Measurements from ENCODE around the gene GDAP2.

Gene GDAP2

GRCh38 chr1:117842408-117843170, 86.8 kb downstream of the GDAP2 start:
- H3K9me3 ChIP-seq (ENCODE audit: control insufficient read depth, insufficient read depth, low read length), result no peaks in the 10 kb centered on the region
- no peaks in the 10 kb centered on the region for H3K4me1 ChIP-seq (ENCODE audit: insufficient read depth, low read length)
- H3K36me3 ChIP-seq (ENCODE audit: insufficient read depth, low read length), result no peaks in the 10 kb centered on the region
- H3K9ac ChIP-seq (ENCODE audit: low read depth, low read length), result no peak overlapping the region

GRCh38 chr1:117841117-117841650, 88.2 kb downstream of the GDAP2 start:
- H3K4me1 ChIP-seq (ENCODE audit: insufficient read depth, low read length), result no peaks in the 10 kb centered on the region
- no peak overlapping the region for H3K9ac ChIP-seq (ENCODE audit: low read depth, low read length)
- H3K9me3 ChIP-seq (ENCODE audit: control insufficient read depth, insufficient read depth, low read length), result no peaks in the 10 kb centered on the region
- no peaks in the 10 kb centered on the region for H3K36me3 ChIP-seq (ENCODE audit: insufficient read depth, low read length)

GRCh38 chr1:117838911-117839310, 90.5 kb downstream of the GDAP2 start:
- H3K9me3 ChIP-seq (ENCODE audit: control insufficient read depth, insufficient read depth, low read length), result no peaks in the 10 kb centered on the region
- H3K4me1 ChIP-seq (ENCODE audit: insufficient read depth, low read length), result no peaks in the 10 kb centered on the region
- H3K9ac ChIP-seq (ENCODE audit: low read depth, low read length), result no peak overlapping the region
- H3K36me3 ChIP-seq (ENCODE audit: insufficient read depth, low read length), result no peaks in the 10 kb centered on the region

GRCh38 chr1:117836069-117836468, 93.4 kb downstream of the GDAP2 start:
- Histone ChIP-seq H3K36me3 (ENCODE audit: insufficient read depth, low read length) (no peaks in the 10 kb centered on the region), H3K4me1 (ENCODE audit: insufficient read depth, low read length) (no peaks in the 10 kb centered on the region), H3K9ac (ENCODE audit: low read depth, low read length) (no peak overlapping the region), H3K9me3 (ENCODE audit: control insufficient read depth, insufficient read depth, low read length) (no peaks in the 10 kb centered on the region)

GRCh38 chr1:117834416-117834815, 95.0 kb downstream of the GDAP2 start:
- Histone ChIP-seq H3K9ac (ENCODE audit: low read depth, low read length) (no peak overlapping the region), H3K9me3 (ENCODE audit: control insufficient read depth, insufficient read depth, low read length) (no peaks in the 10 kb centered on the region), H3K36me3 (ENCODE audit: insufficient read depth, low read length) (no peaks in the 10 kb centered on the region), H3K4me1 (ENCODE audit: insufficient read depth, low read length) (no peaks in the 10 kb centered on the region)

GRCh38 chr1:117832453-117832852, 97.0 kb downstream of the GDAP2 start:
- no peaks in the 10 kb centered on the region for H3K36me3 ChIP-seq (ENCODE audit: insufficient read depth, low read length)
- H3K4me1 ChIP-seq (ENCODE audit: insufficient read depth, low read length), result no peaks in the 10 kb centered on the region
- no peaks in the 10 kb centered on the region for H3K9me3 ChIP-seq (ENCODE audit: control insufficient read depth, insufficient read depth, low read length)
- no peak overlapping the region for H3K9ac ChIP-seq (ENCODE audit: low read depth, low read length)

GRCh38 chr1:117830222-117830621, 99.2 kb downstream of the GDAP2 start:
- H3K36me3 ChIP-seq (ENCODE audit: insufficient read depth, low read length), result no peaks in the 10 kb centered on the region
- H3K4me1 ChIP-seq (ENCODE audit: insufficient read depth, low read length), result no peaks in the 10 kb centered on the region

GRCh38 chr1:117828201-117828600, 101.2 kb downstream of the GDAP2 start:
- Histone ChIP-seq H3K36me3 (ENCODE audit: insufficient read depth, low read length) (no peaks in the 10 kb centered on the region), H3K9me3 (ENCODE audit: control insufficient read depth, insufficient read depth, low read length) (no peaks in the 10 kb centered on the region), H3K9ac (ENCODE audit: low read depth, low read length) (no peak overlapping the region), H3K4me1 (ENCODE audit: insufficient read depth, low read length) (no peaks in the 10 kb centered on the region)

More at GRCh38 chr1:117830222-117830621, 99.2 kb downstream of the GDAP2 start:
- Histone ChIP-seq H3K9me3 (ENCODE audit: control insufficient read depth, insufficient read depth, low read length) (no peaks in the 10 kb centered on the region), H3K9ac (ENCODE audit: low read depth, low read length) (no peak overlapping the region)

- H3K9ac ChIP-seq (ENCODE audit: low read depth, low read length), result no peak overlapping the region
These were observed 102.8 kb downstream of the GDAP2 start for GRCh38 chr1:117826540-117827078.

GRCh38 chr1:117826119-117826518, 103.3 kb downstream of the GDAP2 start:
- Histone ChIP-seq H3K4me1 (ENCODE audit: insufficient read depth, low read length) (no peaks in the 10 kb centered on the region), H3K36me3 (ENCODE audit: insufficient read depth, low read length) (no peaks in the 10 kb centered on the region; the same call in 1 of the 2 replicates), H3K9ac (ENCODE audit: low read depth, low read length) (no peak overlapping the region), H3K9me3 (ENCODE audit: control insufficient read depth, insufficient read depth, low read length) (no peaks in the 10 kb centered on the region)

More at GRCh38 chr1:117826540-117827078, 102.8 kb downstream of the GDAP2 start:
- H3K9me3 ChIP-seq (ENCODE audit: control insufficient read depth, insufficient read depth, low read length), result no peaks in the 10 kb centered on the region
- no peaks in the 10 kb centered on the region for H3K36me3 ChIP-seq (ENCODE audit: insufficient read depth, low read length)
- H3K4me1 ChIP-seq (ENCODE audit: insufficient read depth, low read length), result no peaks in the 10 kb centered on the region

GRCh38 chr1:117825414-117825813, 104.0 kb downstream of the GDAP2 start:
- Histone ChIP-seq H3K36me3 (ENCODE audit: insufficient read depth, low read length) (no peaks in the 10 kb centered on the region; the same call in 1 of the 2 replicates), H3K9ac (ENCODE audit: low read depth, low read length) (no peak overlapping the region), H3K4me1 (ENCODE audit: insufficient read depth, low read length) (no peaks in the 10 kb centered on the region), H3K9me3 (ENCODE audit: control insufficient read depth, insufficient read depth, low read length) (no peaks in the 10 kb centered on the region)

- Histone ChIP-seq H3K9me3 (ENCODE audit: control insufficient read depth, insufficient read depth, low read length) (no peaks in the 10 kb centered on the region), H3K9ac (ENCODE audit: low read depth, low read length) (no peak overlapping the region), H3K4me1 (ENCODE audit: insufficient read depth, low read length) (no peaks in the 10 kb centered on the region), H3K36me3 (ENCODE audit: insufficient read depth, low read length) (no peaks in the 10 kb centered on the region; the same call in 1 of the 2 replicates)
These were observed 104.8 kb downstream of the GDAP2 start for GRCh38 chr1:117824616-117825015.

GRCh38 chr1:117821774-117822482, 107.5 kb downstream of the GDAP2 start:
- Histone ChIP-seq H3K9ac (ENCODE audit: low read depth, low read length) (no peak overlapping the region), H3K9me3 (ENCODE audit: control insufficient read depth, insufficient read depth, low read length) (no peaks in the 10 kb centered on the region), H3K4me1 (ENCODE audit: insufficient read depth, low read length) (no peaks in the 10 kb centered on the region), H3K36me3 (ENCODE audit: insufficient read depth, low read length) (no peaks in the 10 kb centered on the region; the same call in 1 of the 2 replicates)

GRCh38 chr1:117821382-117821755, 108.1 kb downstream of the GDAP2 start:
- H3K9ac ChIP-seq (ENCODE audit: low read depth, low read length), result no peak overlapping the region

More at GRCh38 chr1:117821382-117821755, 108.1 kb downstream of the GDAP2 start:
- Histone ChIP-seq H3K4me1 (ENCODE audit: insufficient read depth, low read length) (no peaks in the 10 kb centered on the region), H3K36me3 (ENCODE audit: insufficient read depth, low read length) (no peaks in the 10 kb centered on the region; the same call in 1 of the 2 replicates), H3K9me3 (ENCODE audit: control insufficient read depth, insufficient read depth, low read length) (no peaks in the 10 kb centered on the region)
